Naive B cell (primary cell): ENCODE data around the gene SND1. TPM values are rescaled to one million over a fixed set of nuclear protein-coding genes. Genes with fewer than 3 reads are reported as not detected.

Source experiments
- ATAC-seq, 2 donors: fragments of 150-1000 bp; cut with Tn5 transposase; 2 replicates each; pipeline ENCODE4 v1.10.0; 2021; ENCODE audit warnings: low read depth in 2 of 2, mild to moderate bottlenecking in 2 of 2, moderate library complexity in 2 of 2
- DNase-seq: peaks from one replicate; pipeline ENCODE4 v3.0.0; 2022
- H3K27ac Mint-ChIP-seq, 6 donors: one replicate each; pipeline ENCODE4 v1.8.0; 2020 to 2022; ENCODE audit warnings: mild to moderate bottlenecking in 6 of 6, mixed read lengths in 6 of 6, moderate library complexity in 5 of 6, inconsistent platforms in 2 of 6
- H3K27me3 Mint-ChIP-seq, 3 donors: one replicate each; pipeline ENCODE4 v1.8.0; 2021 to 2022; ENCODE audit warnings: mixed read lengths in 3 of 3, mild to moderate bottlenecking in 1 of 3
- H3K36me3 Mint-ChIP-seq, 2 donors: one replicate each; pipeline ENCODE4 v1.8.0; 2020 to 2022; ENCODE audit warnings: mixed read lengths in 2 of 2, inconsistent platforms in 1 of 2, mild to moderate bottlenecking in 1 of 2
- H3K4me1 Mint-ChIP-seq, 3 donors: one replicate each; pipeline ENCODE4 v1.8.0; 2020 to 2022; ENCODE audit warnings: mixed read lengths in 3 of 3, inconsistent platforms in 1 of 3, mild to moderate bottlenecking in 1 of 3, moderate library complexity in 1 of 3
- H3K4me3 Mint-ChIP-seq, 8 donors: one replicate each; pipeline ENCODE4 v1.8.0; 2020 to 2022; ENCODE audit warnings: mild to moderate bottlenecking in 8 of 8, mixed read lengths in 8 of 8, moderate library complexity in 8 of 8, inconsistent platforms in 2 of 8
- H3K9me3 Mint-ChIP-seq, 7 donors: one replicate each; pipeline ENCODE4 v1.8.0; 2020 to 2022; ENCODE audit warnings: mixed read lengths in 7 of 7, mild to moderate bottlenecking in 5 of 7, inconsistent platforms in 2 of 7, moderate library complexity in 1 of 7
- polyA plus RNA-seq, 6 donors: library from polyadenylated mRNA; unstranded; fragments of 300-500 nt; fragmentation: Illumina TruSeq; gene quantifications; one replicate each; pipeline ENCODE4 v1.2.3, GENCODE V29; 2021; ENCODE audit warnings: low read depth in 6 of 6

Gene SND1
- polyA plus RNA-seq, 6 donors from 2014 or later = 50.6 to 83.1 (median 74.2) TPM

- H3K36me3 Mint-ChIP-seq = no peaks in the 10 kb centered on the region
- no peak for ATAC-seq
- H3K27ac Mint-ChIP-seq = no peak overlapping the region
- DNase-seq = no peak
- peaks cover 12 to 22% (median 20%) of the 10 kb centered on the region in 3 donors for H3K4me1 Mint-ChIP-seq
- H3K4me3 Mint-ChIP-seq = no peak overlapping the region
- H3K9me3 Mint-ChIP-seq = no peaks in the 10 kb centered on the region
- H3K27me3 Mint-ChIP-seq = no peaks in the 10 kb centered on the region
These were observed 387.6 kb downstream of the SND1 start for GRCh38 chr7:128039544-128039953.

- Mint-ChIP-seq H3K27me3 (no peaks in the 10 kb centered on the region), H3K4me1 (peaks cover 15 to 27% (median 24%) of the 10 kb centered on the region in 3 donors), H3K9me3 (no peaks in the 10 kb centered on the region), H3K36me3 (no peaks in the 10 kb centered on the region), H3K27ac (no peak overlapping the region), H3K4me3 (no peak overlapping the region)
- no peak for ATAC-seq
- DNase-seq = no peak
These were observed 388.2 kb downstream of the SND1 start for GRCh38 chr7:128040205-128040604.

- ATAC-seq (no peak), DNase-seq (no peak)
These were observed 389.2 kb downstream of the SND1 start for GRCh38 chr7:128041203-128041602.

GRCh38 chr7:128042012-128042411 lies 390.0 kb downstream of the SND1 start:
- peak overlapping the region in 2 of 6 donors; percentile 10 to 24 for H3K27ac Mint-ChIP-seq
- no peaks in the 10 kb centered on the region for H3K36me3 Mint-ChIP-seq
- peak overlapping the region in 1 of 8 donors; percentile 30 for H3K4me3 Mint-ChIP-seq
- no peaks in the 10 kb centered on the region for H3K27me3 Mint-ChIP-seq
- DNase-seq = no peak
- no peak for ATAC-seq
- H3K9me3 Mint-ChIP-seq = no peaks in the 10 kb centered on the region
- H3K4me1 Mint-ChIP-seq = peaks cover 11 to 26% (median 22%) of the 10 kb centered on the region in 3 donors

More at GRCh38 chr7:128041203-128041602, 389.2 kb downstream of the SND1 start:
- Mint-ChIP-seq H3K4me1 (peaks cover 11 to 26% (median 23%) of the 10 kb centered on the region in 3 donors), H3K27me3 (no peaks in the 10 kb centered on the region), H3K27ac (peak overlapping the region in 1 of 6 donors; percentile 75), H3K4me3 (no peak overlapping the region), H3K9me3 (no peaks in the 10 kb centered on the region), H3K36me3 (no peaks in the 10 kb centered on the region)

GRCh38 chr7:128044064-128044463 lies 392.1 kb downstream of the SND1 start:
- Mint-ChIP-seq H3K27ac (no peak overlapping the region), H3K27me3 (no peaks in the 10 kb centered on the region), H3K9me3 (no peaks in the 10 kb centered on the region), H3K4me1 (peaks cover 11 to 18% (median 16%) of the 10 kb centered on the region in 3 donors), H3K36me3 (peaks cover 0 to 5% of the 10 kb centered on the region in 2 donors), H3K4me3 (no peak overlapping the region)
- no peak for DNase-seq
- no peak for ATAC-seq

GRCh38 chr7:128045158-128045557 lies 393.2 kb downstream of the SND1 start:
- H3K36me3 Mint-ChIP-seq = peaks cover 0 to 10% of the 10 kb centered on the region in 2 donors
- H3K4me1 Mint-ChIP-seq = peaks cover 11 to 22% (median 19%) of the 10 kb centered on the region in 3 donors
- no peak for ATAC-seq
- no peak for DNase-seq
- H3K27ac Mint-ChIP-seq = peak overlapping the region in 2 of 6 donors; percentile 23 to 49
- no peaks in the 10 kb centered on the region for H3K27me3 Mint-ChIP-seq
- H3K9me3 Mint-ChIP-seq = no peaks in the 10 kb centered on the region
- no peak overlapping the region for H3K4me3 Mint-ChIP-seq

GRCh38 chr7:128045766-128046165 lies 393.8 kb downstream of the SND1 start:
- DNase-seq (no peak), ATAC-seq (no peak)
- Mint-ChIP-seq H3K27ac (no peak overlapping the region), H3K4me3 (no peak overlapping the region), H3K36me3 (peaks cover 0 to 10% of the 10 kb centered on the region in 2 donors), H3K27me3 (no peaks in the 10 kb centered on the region), H3K4me1 (peaks cover 11 to 22% (median 19%) of the 10 kb centered on the region in 3 donors), H3K9me3 (no peaks in the 10 kb centered on the region)

GRCh38 chr7:128052404-128052803 lies 400.4 kb downstream of the SND1 start:
- DNase-seq = no peak
- peaks cover 7 to 10% of the 10 kb centered on the region in 2 donors for H3K36me3 Mint-ChIP-seq
- no peaks in the 10 kb centered on the region for H3K27me3 Mint-ChIP-seq
- H3K4me1 Mint-ChIP-seq = peaks cover 23 to 27% (median 26%) of the 10 kb centered on the region in 3 donors
- peak overlapping the region in 1 of 6 donors; percentile 56 for H3K27ac Mint-ChIP-seq
- ATAC-seq = no peak
- no peaks in the 10 kb centered on the region for H3K9me3 Mint-ChIP-seq
- H3K4me3 Mint-ChIP-seq = no peak overlapping the region

GRCh38 chr7:128053023-128053422 lies 401.0 kb downstream of the SND1 start:
- H3K27ac Mint-ChIP-seq = peak overlapping the region in 1 of 6 donors; percentile 15
- no peak for ATAC-seq
- peaks cover 23 to 30% (median 26%) of the 10 kb centered on the region in 3 donors for H3K4me1 Mint-ChIP-seq
- peaks cover 7 to 10% of the 10 kb centered on the region in 2 donors for H3K36me3 Mint-ChIP-seq
- no peak overlapping the region for H3K4me3 Mint-ChIP-seq
- H3K9me3 Mint-ChIP-seq = no peaks in the 10 kb centered on the region
- no peak for DNase-seq
- no peaks in the 10 kb centered on the region for H3K27me3 Mint-ChIP-seq

- Mint-ChIP-seq H3K9me3 (no peaks in the 10 kb centered on the region), H3K27me3 (no peaks in the 10 kb centered on the region), H3K36me3 (peaks cover 7 to 11% of the 10 kb centered on the region in 2 donors), H3K27ac (peak overlapping the region in 1 of 6 donors; percentile 44), H3K4me1 (peaks cover 27 to 36% (median 30%) of the 10 kb centered on the region in 3 donors), H3K4me3 (no peak overlapping the region)
- no peak for ATAC-seq
- DNase-seq = no peak
These were observed 402.0 kb downstream of the SND1 start for GRCh38 chr7:128053991-128054390.

- DNase-seq (no peak), ATAC-seq (no peak)
- H3K9me3 Mint-ChIP-seq = no peaks in the 10 kb centered on the region
- H3K4me1 Mint-ChIP-seq = peaks cover 25 to 42% (median 29%) of the 10 kb centered on the region in 3 donors
- peaks cover 7 to 8% of the 10 kb centered on the region in 2 donors for H3K36me3 Mint-ChIP-seq
- no peak overlapping the region for H3K27ac Mint-ChIP-seq
- H3K27me3 Mint-ChIP-seq = no peaks in the 10 kb centered on the region
- H3K4me3 Mint-ChIP-seq = no peak overlapping the region
These were observed 402.5 kb downstream of the SND1 start for GRCh38 chr7:128054511-128054910.

GRCh38 chr7:128055637-128056036 lies 403.6 kb downstream of the SND1 start:
- no peaks in the 10 kb centered on the region for H3K27me3 Mint-ChIP-seq
- peaks cover 25 to 44% (median 29%) of the 10 kb centered on the region in 3 donors for H3K4me1 Mint-ChIP-seq
- no peak for DNase-seq
- H3K4me3 Mint-ChIP-seq = no peak overlapping the region
- H3K9me3 Mint-ChIP-seq = no peaks in the 10 kb centered on the region
- H3K36me3 Mint-ChIP-seq = peaks cover 7 to 14% of the 10 kb centered on the region in 2 donors
- H3K27ac Mint-ChIP-seq = no peak overlapping the region
- no peak for ATAC-seq

- H3K36me3 Mint-ChIP-seq = peaks cover 7 to 14% of the 10 kb centered on the region in 2 donors
- peaks cover 19 to 34% (median 29%) of the 10 kb centered on the region in 3 donors for H3K4me1 Mint-ChIP-seq
- no peak for DNase-seq
- ATAC-seq = no peak
- no peaks in the 10 kb centered on the region for H3K9me3 Mint-ChIP-seq
- no peak overlapping the region for H3K4me3 Mint-ChIP-seq
- no peaks in the 10 kb centered on the region for H3K27me3 Mint-ChIP-seq
- peak overlapping the region in 1 of 6 donors; percentile 39 for H3K27ac Mint-ChIP-seq
These were observed 404.9 kb downstream of the SND1 start for GRCh38 chr7:128056901-128057300.

GRCh38 chr7:128057909-128058308 lies 405.9 kb downstream of the SND1 start:
- Mint-ChIP-seq H3K9me3 (no peaks in the 10 kb centered on the region), H3K36me3 (peaks cover 7 to 14% of the 10 kb centered on the region in 2 donors), H3K27ac (no peak overlapping the region), H3K4me1 (peaks cover 11 to 25% (median 22%) of the 10 kb centered on the region in 3 donors), H3K27me3 (no peaks in the 10 kb centered on the region), H3K4me3 (no peak overlapping the region)
- DNase-seq (no peak), ATAC-seq (no peak)
